Ectodermal cell (in vitro differentiated cells): Measurements from ENCODE around the gene PGM1.

Experiments used
- H3K27ac ChIP-seq: 2 replicates; pipeline ENCODE4 v1.7.0; 2013; ENCODE audit warnings: mild to moderate bottlenecking, low read depth, low read length; ENCODE audit not compliant: insufficient read depth, poor library complexity, severe bottlenecking
- H3K27me3 ChIP-seq: 2 replicates; pipeline ENCODE4 v1.7.0; 2013; ENCODE audit warnings: mild to moderate bottlenecking, low read length; ENCODE audit not compliant: insufficient read depth, control insufficient read depth, poor library complexity, severe bottlenecking
- H3K36me3 ChIP-seq: one replicate; pipeline ENCODE4 v1.7.0; 2013; ENCODE audit warnings: low read length; ENCODE audit not compliant: control insufficient read depth, insufficient read depth
- H3K4me1 ChIP-seq: one replicate; pipeline ENCODE4 v1.7.0; 2013; ENCODE audit warnings: low read length; ENCODE audit not compliant: control insufficient read depth, insufficient read depth
- H3K4me3 ChIP-seq: 2 replicates; pipeline ENCODE4 v1.7.0; 2013; ENCODE audit warnings: low read depth, low read length, control low read depth; ENCODE audit not compliant: insufficient read depth
- H3K9me3 ChIP-seq: 2 replicates; pipeline ENCODE4 v1.7.0; 2013; ENCODE audit warnings: mild to moderate bottlenecking, low read length, moderate library complexity; ENCODE audit not compliant: control insufficient read depth
- WGBS, 2 experiments: methylation state at CpG; one replicate each; pipeline ENCODE4 v1.1.7; 2013; ENCODE audit warnings: missing lambda C conversion rate in 2 of 2; 5-methylcytosine and 5-hydroxymethylcytosine counted together

The PGM1 gene

DNA sequence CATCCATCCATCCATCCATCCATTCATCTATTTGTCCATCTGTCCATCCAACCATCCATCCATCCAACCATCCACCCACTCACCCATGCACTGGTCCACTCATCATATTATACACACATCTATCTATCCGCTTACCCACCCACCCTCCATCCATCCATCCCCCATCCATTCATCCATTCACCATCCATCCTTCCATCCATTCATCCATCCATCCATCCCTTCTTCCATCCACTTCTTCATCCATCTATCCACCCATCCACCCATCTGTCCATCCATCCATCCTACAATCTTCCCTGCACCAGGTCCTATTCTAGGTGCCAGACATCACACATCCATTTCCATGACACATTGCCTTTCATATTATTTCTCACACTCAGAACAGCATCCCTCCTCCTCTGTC is 93.5 kb downstream of the PGM1 start:
- Histone ChIP-seq H3K27ac (no peak overlapping the region), H3K9me3 (no peaks in the 10 kb centered on the region), H3K4me1 (no peaks in the 10 kb centered on the region), H3K36me3 (no peaks in the 10 kb centered on the region), H3K4me3 (no peak overlapping the region), H3K27me3 (no peaks in the 10 kb centered on the region)
- WGBS, 2 experiments: 91 to 92% methylated on average over 1 of the region's 1 CpG

DNA sequence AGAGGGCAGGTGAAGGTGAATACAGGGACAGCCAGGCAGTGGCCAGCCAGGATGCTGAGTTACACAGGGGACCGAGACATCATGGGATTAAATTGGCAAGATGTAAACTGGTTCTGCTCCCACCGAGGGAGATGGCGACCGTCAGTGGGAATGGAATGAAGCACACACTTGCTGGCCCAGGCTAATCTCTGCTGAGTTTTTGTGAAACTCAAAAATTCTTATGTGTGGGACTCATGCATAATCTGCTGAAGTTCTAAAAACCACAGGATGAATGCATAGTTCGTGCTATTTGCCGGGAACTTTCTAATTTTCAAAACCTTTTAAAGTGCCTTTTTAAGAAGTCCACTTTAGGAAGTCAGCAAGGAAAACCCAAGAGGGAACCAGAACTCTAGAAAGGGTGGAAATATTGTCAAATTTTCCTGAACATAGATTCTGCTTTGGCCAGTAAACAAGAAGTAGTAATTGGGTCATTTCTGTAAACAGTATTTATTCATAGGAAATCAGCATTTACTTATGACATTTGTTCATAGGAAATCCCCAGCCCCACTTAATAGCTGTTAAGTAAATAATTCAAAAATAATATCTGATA is 95.2 kb downstream of the PGM1 start:
- H3K27me3 ChIP-seq: no peaks in the 10 kb centered on the region
- no peaks in the 10 kb centered on the region for H3K4me1 ChIP-seq
- H3K9me3 ChIP-seq: no peaks in the 10 kb centered on the region
- 93 to 97% methylated on average over 6 of the region's 6 CpGs for WGBS, 2 experiments
- H3K4me3 ChIP-seq: no peak overlapping the region
- H3K27ac ChIP-seq: no peak overlapping the region
- no peaks in the 10 kb centered on the region for H3K36me3 ChIP-seq

DNA sequence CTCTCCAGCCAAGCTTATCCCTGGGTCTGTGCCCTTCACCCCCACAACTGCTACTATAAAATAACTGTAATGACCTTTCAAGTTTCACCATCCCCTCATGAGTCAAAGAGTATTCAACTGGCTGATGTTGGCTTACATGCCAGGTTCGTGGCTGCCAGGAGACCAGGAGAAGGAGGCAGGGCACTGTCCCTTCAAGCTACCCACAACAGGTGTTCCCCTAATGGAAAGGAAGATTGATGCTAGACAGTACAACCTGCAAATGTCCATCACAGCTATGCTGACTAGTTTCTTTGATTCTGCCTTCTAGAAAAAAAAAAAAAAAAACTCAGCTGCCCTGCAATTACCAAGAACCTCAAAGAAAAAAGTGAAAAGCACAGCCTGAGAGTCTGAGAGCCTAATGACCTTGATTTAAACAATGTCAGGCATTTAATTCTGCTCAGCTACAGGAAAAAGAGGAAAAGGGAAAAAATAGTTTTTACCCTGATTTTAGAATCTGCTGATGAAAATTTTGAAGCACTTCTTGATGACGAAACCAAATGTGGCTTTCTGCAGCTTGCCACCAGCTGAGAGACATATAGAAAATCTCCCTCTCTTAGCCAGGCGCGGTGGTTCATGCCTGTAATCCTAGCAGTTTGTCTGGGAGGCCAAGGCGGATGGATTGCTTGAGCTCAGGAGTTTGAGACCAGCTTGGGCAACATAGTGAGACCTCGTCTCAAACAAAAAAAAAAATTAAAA is 97.9 kb downstream of the PGM1 start:
- H3K36me3 ChIP-seq: no peaks in the 10 kb centered on the region
- no peak overlapping the region for H3K4me3 ChIP-seq
- WGBS, 2 experiments: 73 to 78% methylated on average over 6 of the region's 6 CpGs
- no peaks in the 10 kb centered on the region for H3K27me3 ChIP-seq
- no peaks in the 10 kb centered on the region for H3K4me1 ChIP-seq
- no peaks in the 10 kb centered on the region for H3K9me3 ChIP-seq
- H3K27ac ChIP-seq: no peak overlapping the region

- Histone ChIP-seq H3K9me3 (no peaks in the 10 kb centered on the region), H3K4me1 (no peaks in the 10 kb centered on the region), H3K36me3 (no peaks in the 10 kb centered on the region), H3K27ac (no peak overlapping the region), H3K4me3 (no peak overlapping the region), H3K27me3 (no peaks in the 10 kb centered on the region)
- 1 to 5% methylated on average over 6 of the region's 6 CpGs for WGBS, 2 experiments
Observed at GRCh38 chr1:63691701-63692425, 98.7 kb downstream of the PGM1 start.

GRCh38 chr1:63693944-63694571 is 100.8 kb downstream of the PGM1 start:
- no peaks in the 10 kb centered on the region for H3K4me1 ChIP-seq
- H3K27ac ChIP-seq: no peak overlapping the region
- no peak overlapping the region for H3K4me3 ChIP-seq
- H3K27me3 ChIP-seq: no peaks in the 10 kb centered on the region
- H3K36me3 ChIP-seq: no peaks in the 10 kb centered on the region
- WGBS, 2 experiments: 97% methylated on average over 2 of the region's 2 CpGs
- no peaks in the 10 kb centered on the region for H3K9me3 ChIP-seq

DNA sequence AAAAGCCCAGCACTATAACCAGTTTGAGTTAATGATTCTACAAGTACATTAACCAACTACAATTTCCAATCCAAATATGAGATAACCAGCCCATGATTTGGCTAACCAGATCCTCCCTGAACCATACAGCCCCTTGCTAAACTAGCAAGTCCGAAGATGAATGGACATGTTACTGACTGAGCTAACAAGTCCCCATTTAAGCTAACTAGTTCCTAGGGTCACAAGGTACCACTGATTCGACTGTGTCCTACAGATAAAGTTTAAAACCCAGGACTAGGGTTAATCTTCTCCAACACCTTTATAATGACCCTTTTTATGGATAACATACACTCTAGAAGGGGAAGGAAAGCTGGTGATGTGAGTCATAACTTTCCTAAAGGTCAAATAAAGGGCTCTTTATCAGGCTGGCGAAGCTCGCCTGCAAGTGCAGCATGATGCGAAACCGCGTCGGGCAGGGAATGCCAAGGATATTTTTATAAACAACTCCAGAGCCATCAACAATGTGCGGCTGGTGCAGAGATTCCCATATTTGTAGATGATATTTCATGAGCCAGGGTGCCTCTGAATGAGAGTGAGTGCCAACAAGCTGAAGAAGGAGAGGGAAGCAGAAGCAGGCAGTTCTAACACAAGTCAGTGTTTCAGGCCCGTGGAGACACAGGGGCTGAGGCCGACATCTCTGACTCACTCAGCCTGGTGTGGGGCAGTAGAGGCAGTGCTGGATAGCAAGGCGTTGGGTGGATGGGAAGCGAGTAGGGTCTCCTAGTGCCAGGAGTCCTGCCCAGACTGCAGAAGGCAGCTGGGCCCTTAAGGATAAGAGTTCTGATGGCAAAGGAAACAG is 105.0 kb downstream of the PGM1 start:
- 92 to 95% methylated on average over 13 of the region's 13 CpGs for WGBS, 2 experiments
- H3K27ac ChIP-seq: no peak overlapping the region
- no peaks in the 10 kb centered on the region for H3K36me3 ChIP-seq
- no peaks in the 10 kb centered on the region for H3K27me3 ChIP-seq
- peaks cover 8% of the 10 kb centered on the region for H3K4me1 ChIP-seq
- no peaks in the 10 kb centered on the region for H3K9me3 ChIP-seq
- no peak overlapping the region for H3K4me3 ChIP-seq

- Histone ChIP-seq H3K27ac (no peak overlapping the region), H3K27me3 (no peaks in the 10 kb centered on the region), H3K9me3 (no peaks in the 10 kb centered on the region), H3K4me1 (peaks cover 21% of the 10 kb centered on the region), H3K36me3 (no peaks in the 10 kb centered on the region), H3K4me3 (no peak overlapping the region)
- WGBS, 2 experiments: 94 to 95% methylated on average over 6 of the region's 6 CpGs
Observed at GRCh38 chr1:63701187-63701586, 108.0 kb downstream of the PGM1 start.

GRCh38 chr1:63703701-63704107 is 110.5 kb downstream of the PGM1 start:
- WGBS, 2 experiments: 69 to 70% methylated on average over 8 of the region's 8 CpGs
- H3K36me3 ChIP-seq: no peaks in the 10 kb centered on the region
- no peaks in the 10 kb centered on the region for H3K27me3 ChIP-seq
- no peak overlapping the region for H3K4me3 ChIP-seq
- H3K27ac ChIP-seq: no peak overlapping the region
- peaks cover 21% of the 10 kb centered on the region for H3K4me1 ChIP-seq
- no peaks in the 10 kb centered on the region for H3K9me3 ChIP-seq

DNA sequence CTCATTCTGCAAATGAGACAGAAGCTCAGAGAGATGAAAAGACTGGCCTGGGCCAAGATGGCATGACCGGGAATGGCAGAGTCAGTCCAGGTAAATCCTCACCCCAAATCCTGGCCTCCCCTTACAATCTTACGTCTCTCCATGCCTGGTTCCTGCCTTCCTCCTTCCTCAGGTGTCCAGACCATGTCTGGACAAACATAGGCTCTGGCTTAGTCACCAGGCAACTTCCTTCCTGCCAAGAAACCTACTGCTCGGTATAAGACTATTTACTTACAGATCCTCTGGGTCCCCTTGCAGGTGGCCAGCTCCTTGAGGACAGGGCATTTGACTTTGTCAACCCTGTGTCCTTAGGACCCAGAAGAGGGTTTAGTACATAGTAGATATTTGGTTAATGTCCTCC is 111.2 kb downstream of the PGM1 start:
- Histone ChIP-seq H3K27ac (no peak overlapping the region), H3K9me3 (no peaks in the 10 kb centered on the region), H3K4me3 (no peak overlapping the region), H3K27me3 (no peaks in the 10 kb centered on the region), H3K36me3 (no peaks in the 10 kb centered on the region), H3K4me1 (peaks cover 21% of the 10 kb centered on the region)
- 92 to 94% methylated on average over 3 of the region's 3 CpGs for WGBS, 2 experiments
